CD4-positive, alpha-beta T cell treated with Interleukin-21 for 1 hour (primary cell): ENCODE measurements around the gene VPS4B.
A peak's percentile ranks its signal among the peaks of the same experiment; 100 is the strongest.
"Not testable (repeated sequence)": the region's sequence is repeated elsewhere in the genome, so short reads cannot be mapped to it uniquely, and the experiment has no call there.

ENCODE experiments used
- DNase-seq: peaks from one replicate; pipeline ENCODE4 v3.0.0-alpha.2; 2020

Gene VPS4B

DNA sequence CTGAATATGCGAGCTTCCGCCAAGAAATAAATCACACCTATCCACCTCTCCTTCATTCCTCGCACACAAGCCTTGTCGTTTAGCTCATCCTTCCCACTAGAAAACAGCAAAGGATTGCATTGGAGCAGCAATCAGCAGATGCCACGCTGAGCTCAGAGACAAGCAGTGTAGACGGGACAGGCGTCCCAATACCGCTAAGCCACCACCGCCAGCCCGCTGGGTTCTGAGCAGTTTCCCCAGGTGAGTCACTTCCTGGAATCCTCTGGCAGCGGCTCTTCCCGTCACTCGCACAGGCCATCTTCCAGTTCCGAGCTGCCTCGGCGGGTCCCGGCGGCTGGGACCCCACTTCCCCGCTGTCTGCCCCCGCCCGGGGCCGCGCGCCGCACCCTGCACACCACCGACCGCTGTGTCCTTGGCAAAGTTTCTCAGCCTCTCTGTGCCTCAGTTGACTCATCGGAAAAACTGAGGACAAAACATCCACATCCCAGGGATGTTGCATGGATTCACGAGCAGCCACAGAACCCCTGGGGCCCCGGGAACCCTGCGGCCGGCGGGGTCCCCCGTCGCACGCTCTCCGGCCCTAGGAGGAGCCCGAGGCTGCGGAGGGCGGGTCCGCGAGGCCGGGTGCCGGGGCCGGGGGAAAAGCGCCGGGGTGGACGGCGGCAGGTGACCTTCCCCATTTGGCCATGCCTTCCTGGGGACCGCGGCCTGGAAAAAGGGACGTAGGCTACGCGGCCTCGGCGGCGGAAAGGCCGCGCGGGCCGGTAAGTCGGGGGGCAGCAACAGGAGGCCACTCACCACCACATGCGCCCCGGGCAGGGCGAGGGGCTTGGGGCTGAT is 55.8 kb downstream of the VPS4B start:
- DNase-seq = peak; percentile 70

DNA sequence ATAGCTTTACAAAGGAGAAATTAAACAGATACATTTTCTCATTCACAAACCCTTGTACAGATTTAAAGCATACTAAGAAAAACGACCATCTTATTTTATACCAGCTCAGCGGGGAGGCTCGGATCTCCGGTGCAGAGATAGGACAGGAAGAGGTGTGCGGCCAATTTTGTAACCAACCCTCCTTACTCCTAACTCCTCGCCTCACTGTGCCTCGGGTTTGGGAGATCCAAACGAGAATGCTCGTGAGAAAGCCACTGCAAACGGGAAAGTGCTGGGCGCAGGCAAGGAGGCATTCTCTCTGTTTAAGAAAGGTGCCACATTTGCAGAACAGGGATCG is 56.4 kb downstream of the VPS4B start:
- DNase-seq = peak; percentile 13

- DNase-seq = peak; percentile 69
Observed at GRCh38 chr18:63363951-63364350, 58.3 kb downstream of the VPS4B start.

- DNase-seq = not testable (repeated sequence)
Observed at GRCh38 chr18:63363420-63363819, 58.9 kb downstream of the VPS4B start.

GRCh38 chr18:63356272-63356896 is 65.9 kb downstream of the VPS4B start:
- DNase-seq = no peak

GRCh38 chr18:63350230-63350629 is 72.0 kb downstream of the VPS4B start:
- no peak for DNase-seq

DNA sequence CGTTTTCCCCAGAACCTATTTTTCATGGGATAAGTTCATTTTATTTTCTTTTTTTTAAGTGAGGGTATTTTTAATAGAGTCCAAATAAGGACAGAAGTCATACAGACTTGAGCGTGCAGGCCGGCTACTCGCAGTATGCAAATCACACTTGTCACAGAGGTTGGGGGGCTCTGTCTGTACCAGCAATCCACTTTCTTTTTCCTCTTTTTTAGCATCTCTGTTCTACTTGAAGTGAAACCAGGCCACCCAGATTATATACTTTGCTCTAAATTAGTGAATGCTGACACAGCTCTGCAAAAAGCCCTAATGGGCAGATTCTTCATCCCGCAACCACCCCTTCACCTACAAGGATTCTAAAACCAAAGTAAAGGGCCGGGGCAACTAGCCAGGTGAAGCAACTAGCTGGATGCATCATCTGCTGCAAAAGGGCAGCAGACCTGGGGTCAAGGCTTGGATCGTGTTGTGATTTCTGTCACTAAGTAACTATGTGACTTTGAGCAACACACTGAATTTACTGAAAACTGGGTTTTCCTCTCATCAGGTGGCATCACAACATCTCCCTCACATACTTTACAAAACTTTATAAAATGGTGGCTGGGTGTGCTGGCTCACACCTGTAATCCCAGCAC is 73.7 kb downstream of the VPS4B start:
- no peak for DNase-seq

GRCh38 chr18:63346480-63347183 is 75.6 kb downstream of the VPS4B start:
- DNase-seq = no peak

DNA sequence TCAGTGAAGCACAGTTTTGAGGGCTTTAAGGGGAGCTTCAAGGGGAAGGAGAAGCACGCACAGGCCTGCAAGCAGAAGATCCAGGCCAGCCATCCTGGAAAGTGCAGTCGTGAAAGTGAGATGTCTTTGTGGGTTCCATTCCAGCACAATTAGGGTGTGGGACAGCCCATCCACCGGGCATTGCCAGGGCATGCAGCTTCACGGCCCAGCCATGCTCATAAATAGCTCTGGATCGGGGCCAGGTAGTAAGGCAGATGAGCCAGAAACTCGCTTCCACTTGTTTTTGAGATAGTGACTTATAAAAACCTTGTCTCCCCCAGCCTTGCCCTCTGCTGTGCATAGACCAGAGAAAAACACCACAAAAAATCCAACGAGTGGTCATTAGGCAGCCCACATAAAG is 76.2 kb downstream of the VPS4B start:
- no peak for DNase-seq

DNA sequence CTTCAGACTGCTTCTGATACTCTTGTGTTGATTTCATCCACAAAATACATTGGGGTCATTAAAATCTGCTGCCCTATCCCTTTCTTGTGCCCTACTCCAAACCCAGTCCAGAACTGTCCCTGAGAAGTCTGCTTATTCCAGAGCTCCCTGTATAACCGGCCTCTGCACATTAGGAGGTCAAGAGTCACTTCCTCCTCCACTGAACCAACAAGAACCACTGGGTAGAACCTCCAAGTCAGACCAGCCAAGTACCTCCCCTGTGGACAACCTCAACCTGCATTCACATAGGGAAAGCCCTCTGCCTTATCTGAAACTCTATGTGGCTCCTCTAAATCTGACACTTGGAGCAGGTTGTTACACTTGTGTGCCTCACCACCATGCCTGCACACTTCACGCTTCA is 77.4 kb downstream of the VPS4B start:
- no peak for DNase-seq

DNA sequence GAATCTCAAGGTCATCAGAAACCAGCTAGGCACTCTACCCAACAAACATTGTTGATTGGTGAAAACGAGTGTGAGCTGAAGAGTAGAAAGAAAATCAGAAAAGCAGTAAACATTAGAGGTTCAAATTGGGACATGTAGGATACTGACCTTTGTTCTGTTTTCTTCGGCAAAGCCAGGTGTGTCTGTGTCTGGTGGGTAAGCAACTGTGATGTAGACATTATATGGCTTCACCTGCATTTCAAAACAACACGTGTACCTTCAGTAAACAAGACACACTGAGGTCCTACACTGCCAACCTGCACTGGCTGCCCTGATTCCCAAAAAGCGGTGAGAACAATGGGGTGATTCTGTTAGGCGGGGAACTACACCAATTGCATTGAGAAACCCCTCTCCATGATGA is 78.0 kb downstream of the VPS4B start:
- no peak for DNase-seq

GRCh38 chr18:63342206-63342605 is 80.1 kb downstream of the VPS4B start:
- peak; percentile 41 for DNase-seq

GRCh38 chr18:63339920-63340484 is 82.3 kb downstream of the VPS4B start:
- peak; percentile 60 for DNase-seq
